H1 (cell line): Measurements from ENCODE around the gene MOGAT2. TPM values are rescaled to one million over a fixed set of nuclear protein-coding genes. Genes with fewer than 3 reads are reported as not detected.

ENCODE experiments used
- CTCF ChIA-PET: fragments of 300-600 bp; sonication (Branson Sonifier 250); formaldehyde crosslinking; loops from one replicate; lab custom pipeline; 2021; ENCODE audit not compliant: partially characterized antibody; lab: Charles Lee
- POLR2A ChIA-PET: fragments of 300-600 bp; sonication (Branson Sonifier 250); formaldehyde crosslinking; loops from one replicate; lab custom pipeline; 2021; ENCODE audit warnings: inconsistent platforms; ENCODE audit not compliant: partially characterized antibody; lab: Charles Lee
- DNase-seq, 2 experiments: peaks; one replicate each; pipeline versions ENCODE4 v3.0.0 to v3.0.0-alpha.2; 2010 to 2022; ENCODE audit warnings: low spot score in 2 of 2, low read depth in 1 of 2, mixed read lengths in 1 of 2
- FAIRE-seq: peaks from 2 replicates; lab custom pipeline; 2011; peaks lifted over from hg19 to GRCh38; lab: Jason Lieb, UNC
- H2AFZ ChIP-seq: 2 replicates; pipeline ENCODE4 v1.8.1; 2012; ENCODE audit warnings: low read length, inconsistent platforms
- H2AK5ac ChIP-seq: 2 replicates; pipeline ENCODE4 v1.6.1; 2013; ENCODE audit warnings: low read depth, low read length
- H2BK120ac ChIP-seq: replicated peaks from 2 replicates; pipeline ENCODE3; 2013; ENCODE audit warnings: low read depth, low read length, inconsistent platforms
- H2BK12ac ChIP-seq: 2 replicates; pipeline ENCODE4 v1.6.1; 2013; ENCODE audit warnings: low read depth, low read length
- H2BK15ac ChIP-seq: 2 replicates; pipeline ENCODE4 v1.6.1; 2013; ENCODE audit warnings: low read length
- H2BK20ac ChIP-seq: 2 replicates; pipeline ENCODE4 v1.6.1; 2013; ENCODE audit warnings: low read length
- H2BK5ac ChIP-seq: 2 replicates; pipeline ENCODE4 v1.6.1; 2013; ENCODE audit warnings: low read depth, low read length
- H3K14ac ChIP-seq: 2 replicates; pipeline ENCODE4 v1.6.1; 2013; ENCODE audit warnings: inconsistent platforms; ENCODE audit not compliant: insufficient read length
- H3K18ac ChIP-seq: 2 replicates; pipeline ENCODE4 v1.6.1; 2013; ENCODE audit warnings: low read length; ENCODE audit errors: extremely low read depth
- H3K23ac ChIP-seq: 2 replicates; pipeline ENCODE4 v1.6.1; 2013; ENCODE audit warnings: inconsistent platforms; ENCODE audit not compliant: insufficient read length
- H3K23me2 ChIP-seq: 2 replicates; pipeline ENCODE4 v1.6.1; 2013; ENCODE audit warnings: low read depth, low read length
- H3K27ac ChIP-seq: 2 replicates; pipeline ENCODE4 v1.6.1; 2011; ENCODE audit warnings: low read depth, low read length, inconsistent platforms
- H3K27me3 ChIP-seq, 4 experiments: replicated peaks in 1 of 4; 1 replicate in 1 of 4; 2 replicates in 3 of 4; pipeline versions ENCODE4 v1.6.1 to v1.8.1; 2011 to 2013; ENCODE audit warnings: low read length in 3 of 4, mild to moderate bottlenecking in 3 of 4, inconsistent platforms in 2 of 4, mixed read lengths in 2 of 4, moderate library complexity in 1 of 4; ENCODE audit not compliant: control insufficient read depth in 3 of 4, insufficient read depth in 3 of 4; ENCODE audit errors: extremely low read depth in 1 of 4
- H3K36me3 ChIP-seq, 4 experiments: 2 replicates each; pipeline versions ENCODE4 v1.6.1 to v1.8.1; 2011 to 2013; ENCODE audit warnings: mild to moderate bottlenecking in 4 of 4, low read length in 3 of 4, moderate library complexity in 2 of 4, control low read depth in 1 of 4, inconsistent platforms in 1 of 4; ENCODE audit not compliant: insufficient read depth in 4 of 4, control insufficient read depth in 2 of 4
- H3K4ac ChIP-seq: replicated peaks from 2 replicates; pipeline ENCODE3; 2013; ENCODE audit warnings: low read length, low read depth, mixed read lengths, inconsistent platforms; ENCODE audit not compliant: insufficient read length
- H3K4me1 ChIP-seq, 4 experiments: replicated peaks in 1 of 4; 1 replicate in 1 of 4; 2 replicates in 3 of 4; pipeline versions ENCODE4 v1.6.1 to v1.8.1; 2011 to 2013; ENCODE audit warnings: low read length in 3 of 4, inconsistent platforms in 2 of 4, mixed read lengths in 1 of 4; ENCODE audit not compliant: insufficient read depth in 4 of 4, control insufficient read depth in 3 of 4
- H3K4me2 ChIP-seq, 2 experiments: 2 replicates each; pipeline versions ENCODE4 v1.6.1 to v1.8.1; 2011 to 2013; ENCODE audit warnings: low read depth in 2 of 2, low read length in 2 of 2, control low read depth in 1 of 2, inconsistent platforms in 1 of 2, mild to moderate bottlenecking in 1 of 2; ENCODE audit not compliant: insufficient read depth in 1 of 2
- H3K4me3 ChIP-seq, 4 experiments: fragments of 200-600, 300-600 bp in 1 of 4; sonication (generic), shearing (Covaris generic), sonication (Bioruptor Twin) in 1 of 4; 2 replicates each; pipeline versions ENCODE4 v1.5.1 to v1.8.1; 2011 to 2016; ENCODE audit warnings: low read length in 4 of 4, low read depth in 3 of 4, control low read depth in 2 of 4, inconsistent platforms in 2 of 4, mild to moderate bottlenecking in 2 of 4, mixed read lengths in 1 of 4, moderate library complexity in 1 of 4; ENCODE audit not compliant: insufficient read depth in 2 of 4; ENCODE audit errors: extremely low read depth in 1 of 4
- H3K56ac ChIP-seq: replicated peaks from 2 replicates; pipeline ENCODE3; 2013; ENCODE audit warnings: low read depth, mild to moderate bottlenecking, mixed read lengths, low read length, inconsistent platforms; ENCODE audit not compliant: insufficient read length
- H3K79me1 ChIP-seq: 2 replicates; pipeline ENCODE4 v1.6.1; 2013; ENCODE audit warnings: low read depth, low read length, control low read depth
- H3K79me2 ChIP-seq, 2 experiments: 2 replicates each; pipeline versions ENCODE4 v1.6.1 to v1.8.1; 2012 to 2013; ENCODE audit warnings: low read length in 2 of 2, mild to moderate bottlenecking in 2 of 2, inconsistent platforms in 1 of 2; ENCODE audit not compliant: insufficient read depth in 2 of 2, control insufficient read depth in 1 of 2
- H3K9ac ChIP-seq, 4 experiments: replicated peaks in 1 of 4; 1 replicate in 1 of 4; 2 replicates in 3 of 4; pipeline versions ENCODE4 v1.6.1 to v1.8.1; 2011 to 2013; ENCODE audit warnings: low read depth in 3 of 4, low read length in 3 of 4, control low read depth in 2 of 4, mild to moderate bottlenecking in 2 of 4, moderate library complexity in 2 of 4, inconsistent platforms in 1 of 4; ENCODE audit errors: extremely low read depth in 1 of 4
- H3K9me3 ChIP-seq, 2 experiments: 2 replicates each; pipeline versions ENCODE4 v1.6.1 to v1.8.1; 2012 to 2013; ENCODE audit warnings: mild to moderate bottlenecking in 2 of 2, moderate library complexity in 2 of 2, control low read depth in 1 of 2, inconsistent platforms in 1 of 2, low read depth in 1 of 2, low read length in 1 of 2, mixed read lengths in 1 of 2; ENCODE audit not compliant: insufficient read depth in 2 of 2
- H4K20me1 ChIP-seq, 2 experiments: replicated peaks in 1 of 2; 2 replicates each; pipeline versions ENCODE3 to v1.8.1; 2011 to 2013; ENCODE audit warnings: inconsistent platforms in 2 of 2, low read length in 2 of 2, mild to moderate bottlenecking in 1 of 2; ENCODE audit not compliant: insufficient read depth in 2 of 2, control insufficient read depth in 1 of 2
- H4K5ac ChIP-seq: 2 replicates; pipeline ENCODE4 v1.6.1; 2013; ENCODE audit warnings: low read length, low read depth, mixed read lengths, inconsistent platforms; ENCODE audit not compliant: insufficient read length
- H4K8ac ChIP-seq: 2 replicates; pipeline ENCODE4 v1.8.0; 2013; ENCODE audit warnings: mild to moderate bottlenecking, moderate library complexity, low read length, inconsistent platforms; ENCODE audit not compliant: insufficient read depth; ENCODE audit errors: extremely low read depth
- H4K91ac ChIP-seq: replicated peaks from 2 replicates; pipeline ENCODE3; 2013; ENCODE audit warnings: low read length, mixed read lengths, inconsistent platforms; ENCODE audit not compliant: insufficient read length
- CEBPB ChIP-seq: IDR thresholded peaks from 2 replicates; pipeline ENCODE4 v1.6.1; 2012; ENCODE audit warnings: low read depth, low read length
- KDM1A ChIP-seq: fragments of 200-600, 300-600 bp; sonication (generic); IDR thresholded peaks from 2 replicates; pipeline ENCODE4 v1.7.1; 2016; ENCODE audit warnings: mild to moderate bottlenecking, low read length, borderline replicate concordance
- NRF1 ChIP-seq: IDR thresholded peaks from 2 replicates; pipeline ENCODE4 v1.6.1; 2011; ENCODE audit warnings: mild to moderate bottlenecking, low read depth, low read length, improper control_type of control experiment
- POLR2A ChIP-seq, 2 experiments: IDR thresholded peaks; 1 replicate in 1 of 2; 2 replicates in 1 of 2; pipeline ENCODE4 v1.6.1; 2011; ENCODE audit warnings: low read depth in 2 of 2, low read length in 2 of 2, mild to moderate bottlenecking in 2 of 2; ENCODE audit errors: control extremely low read depth in 1 of 2
- RBBP5 ChIP-seq: IDR thresholded peaks from 2 replicates; pipeline ENCODE4 v1.7.1; 2012; ENCODE audit warnings: low read depth, mild to moderate bottlenecking, inconsistent platforms, low read length, moderate library complexity, borderline replicate concordance
- RFX5 ChIP-seq: IDR thresholded peaks from 2 replicates; pipeline ENCODE4 v1.6.1; 2011; ENCODE audit warnings: low read depth, low read length, improper control_type of control experiment, borderline replicate concordance
- SAP30 ChIP-seq: fragments of 300-600 bp; sonication (generic); IDR thresholded peaks from 2 replicates; pipeline ENCODE4 v1.7.1; 2012; ENCODE audit warnings: low read length, moderate library complexity, mild to moderate bottlenecking, inconsistent platforms; ENCODE audit not compliant: insufficient read depth, insufficient replicate concordance
- SIN3A ChIP-seq, 2 experiments: IDR thresholded peaks in 1 of 2; conservative IDR thresholded peaks in 1 of 2; 2 replicates each; pipeline ENCODE4 v1.6.1; 2011 to 2012; ENCODE audit warnings: low read length in 2 of 2, improper control_type of control experiment in 1 of 2, low read depth in 1 of 2, mild to moderate bottlenecking in 1 of 2
- SP4 ChIP-seq: IDR thresholded peaks from 2 replicates; pipeline ENCODE4 v1.6.1; 2012; ENCODE audit warnings: low read length, inconsistent platforms
- YY1 ChIP-seq: IDR thresholded peaks from 2 replicates; pipeline ENCODE4 v1.6.1; 2011; ENCODE audit warnings: low read depth, mild to moderate bottlenecking, low read length
- WGBS, 2 experiments: shearing (Covaris generic) in 1 of 2; methylation state at CpG; one replicate each; pipeline versions ENCODE4 v1.1.6 to v1.1.7; 2013 to 2015; ENCODE audit warnings: low lambda C conversion rate in 2 of 2, mixed read lengths in 2 of 2, inconsistent platforms in 1 of 2, low coverage in 1 of 2, missing lambda C conversion rate in 1 of 2; ENCODE audit not compliant: insufficient replicate concordance in 2 of 2, insufficient coverage in 1 of 2, insufficient read length in 1 of 2; ENCODE audit errors: extremely low coverage in 1 of 2, missing lambda C conversion rate in 1 of 2; 5-methylcytosine and 5-hydroxymethylcytosine counted together
- polyA plus RNA-seq, 7 experiments: library from polyadenylated mRNA; depleted of rRNA in 3 of 7; stranded (reverse) in 5 of 7; unstranded in 2 of 7; fragments of >200 nt in 5 of 7; fragments of 200-250 nt in 2 of 7; gene quantifications; 1 replicate in 5 of 7; 2 replicates in 1 of 7; 4 replicates in 1 of 7; pipeline versions ENCODE4 v1.2.1 to v1.2.3, GENCODE V29; 2011 to 2013; ENCODE audit warnings: missing spikeins in 2 of 7, mixed read lengths in 2 of 7
- total RNA-seq: library from RNA; stranded (reverse); fragmentation: NEBNext Ultra II Directional; extraction: Animal tissue kit (Norgen Biotek cat#: 25700); gene quantifications from 2 replicates; pipeline ENCODE4 v1.2.1, GENCODE V29; 2021

Gene MOGAT2
- total and polyA plus RNA-seq, 2 of the 8 experiments (the other 6 are each of a cell fraction or from before 2014, with no cell fraction given), result not detected

- POLR2A ChIA-PET, result interaction anchor here (0.5 to 1.2 kb wide), 3 partner anchors 9 to 146 kb away, joined by 3 to 4 read pairs (median 3); no protein-coding TSS in a partner anchor
- peaks cover 0 to 1% of the 10 kb centered on the region in 2 experiments for H4K20me1 ChIP-seq
Observed at GRCh38 chr11:75678620-75679259, 38.9 kb upstream of the MOGAT2 start.

More at GRCh38 chr11:75678620-75679259, 38.9 kb upstream of the MOGAT2 start:
- no peak overlapping the region for H3K23ac ChIP-seq
- no peaks in the 10 kb centered on the region for H3K23me2 ChIP-seq
- no peak overlapping the region for H3K4ac ChIP-seq
- no peak overlapping the region for H4K5ac ChIP-seq
- no peak overlapping the region for H3K9ac ChIP-seq
- no peaks in the 10 kb centered on the region for H3K4me1 ChIP-seq
- H2BK15ac ChIP-seq, result no peak overlapping the region
- H2BK20ac ChIP-seq, result no peak overlapping the region
- no peak overlapping the region for H3K4me3 ChIP-seq
- H3K79me1 ChIP-seq, result no peaks in the 10 kb centered on the region
- H2BK5ac ChIP-seq, result no peak overlapping the region
- H3K79me2 ChIP-seq, result no peaks in the 10 kb centered on the region
- H3K9me3 ChIP-seq, result peaks cover 5% of the 10 kb centered on the region in 2 experiments; a peak in 1 of 4 replicates
- no peak overlapping the region for H3K4me2 ChIP-seq
- H3K27ac ChIP-seq, result no peak overlapping the region
- FAIRE-seq (no peak), DNase-seq (no peak)
- H2BK12ac ChIP-seq, result no peak overlapping the region
- H3K56ac ChIP-seq, result no peak overlapping the region
- WGBS, 2 experiments, result 86% methylated on average over 17 of the region's 17 CpGs; no CpG with 5 or more reads in 1 of the 2 experiments
- H4K8ac ChIP-seq, result no peak overlapping the region; the same call in 1 of the 2 replicates
- no peaks in the 10 kb centered on the region; a peak in 1 of 7 replicates for H3K27me3 ChIP-seq
- no peak overlapping the region for H2BK120ac ChIP-seq
- H3K14ac ChIP-seq, result no peak overlapping the region
- H2AK5ac ChIP-seq, result no peak overlapping the region
- no peak overlapping the region for H3K18ac ChIP-seq
- no peak overlapping the region for H4K91ac ChIP-seq
- CTCF ChIA-PET, result interaction anchor here (0.7 to 3.0 kb wide), 7 partner anchors 8 to 80 kb away, joined by 3 to 16 read pairs (median 3); no protein-coding TSS in a partner anchor
- no peak overlapping the region for H2AFZ ChIP-seq
- H3K36me3 ChIP-seq, result no peaks in the 10 kb centered on the region
- no peak for TF ChIP-seq CEBPB
- no peak for TF ChIP-seq YY1
- TF ChIP-seq SP4, result no peak
- no peak for TF ChIP-seq POLR2A (IDR thresholded peaks at IDR 0.05; ENCODE audit: control extremely low read depth in 1 of 2, low read depth in 2 of 2, low read length in 2 of 2)
- TF ChIP-seq NRF1, result no peak
- TF ChIP-seq KDM1A, result no peak
- no peak for TF ChIP-seq SIN3A (conservative IDR thresholded peaks at IDR 0.05 in 1 of 2, IDR thresholded peaks at IDR 0.05 in 1 of 2; ENCODE audit: low read depth in 1 of 2, low read length in 2 of 2)
- TF ChIP-seq RBBP5, result no peak
- TF ChIP-seq RFX5, result no peak
- TF ChIP-seq SAP30, result no peak
- TF ChIP-seq, all 59 proteins: peak for 0
